DND-41 (cell line): Measurements from ENCODE around the gene WNT10A.

Experiments
- ATAC-seq: fragments of 200-7000 bp; cut with Tn5 transposase; 3 replicates; pipeline ENCODE4 v1.9.1; 2021; ENCODE audit warnings: low read depth; ENCODE audit not compliant: insufficient read depth
- DNase-seq: peaks from one replicate; pipeline ENCODE4 v3.0.0-alpha.2; 2020
- H2AFZ ChIP-seq: 2 replicates; pipeline ENCODE4 v1.6.0; 2012; ENCODE audit warnings: low read depth, low read length
- H3K27ac ChIP-seq: 2 replicates; pipeline ENCODE4 v1.5.1; 2012; ENCODE audit warnings: low read length, inconsistent platforms
- H3K27me3 ChIP-seq: fragments of 200-600 bp; sonication (generic); 2 replicates; pipeline ENCODE4 v1.6.0; 2012; ENCODE audit warnings: low read length, mild to moderate bottlenecking, inconsistent platforms; ENCODE audit not compliant: insufficient read depth, poor library complexity
- H3K36me3 ChIP-seq: 2 replicates; pipeline ENCODE4 v1.5.1; 2012; ENCODE audit warnings: low read length, inconsistent platforms; ENCODE audit not compliant: insufficient read depth
- H3K4me1 ChIP-seq: 2 replicates; pipeline ENCODE4 v1.5.1; 2012; ENCODE audit warnings: mild to moderate bottlenecking, low read length; ENCODE audit not compliant: insufficient read depth
- H3K4me2 ChIP-seq: 2 replicates; pipeline ENCODE4 v1.6.0; 2012; ENCODE audit warnings: mild to moderate bottlenecking, moderate library complexity, low read length, inconsistent platforms; ENCODE audit not compliant: insufficient read depth
- H3K4me3 ChIP-seq, 2 experiments: fragments of 200-600 bp in 1 of 2; shearing (Covaris generic) in 1 of 2; 2 replicates each; pipeline ENCODE4 v1.5.1; 2012 to 2016; ENCODE audit warnings: inconsistent platforms in 2 of 2, low read length in 2 of 2, mild to moderate bottlenecking in 2 of 2, low read depth in 1 of 2, moderate library complexity in 1 of 2
- H3K79me2 ChIP-seq: 2 replicates; pipeline ENCODE4 v1.6.0; 2012; ENCODE audit warnings: low read length, inconsistent platforms; ENCODE audit not compliant: insufficient read depth
- H3K9ac ChIP-seq: 2 replicates; pipeline ENCODE4 v1.6.0; 2012; ENCODE audit warnings: low read depth, mild to moderate bottlenecking, inconsistent platforms, low read length, moderate library complexity
- H3K9me3 ChIP-seq: 2 replicates; pipeline ENCODE4 v1.5.1; 2012; ENCODE audit warnings: low read length, moderate library complexity, mild to moderate bottlenecking, inconsistent platforms; ENCODE audit not compliant: insufficient read depth, severe bottlenecking
- H4K20me1 ChIP-seq: 2 replicates; pipeline ENCODE4 v1.6.0; 2012; ENCODE audit warnings: low read length; ENCODE audit not compliant: insufficient read depth
- CTCF ChIP-seq: IDR thresholded peaks from 2 replicates; pipeline ENCODE4 v1.5.1; 2012; ENCODE audit warnings: borderline replicate concordance, low read length, moderate library complexity, mild to moderate bottlenecking; ENCODE audit not compliant: poor library complexity, severe bottlenecking; ENCODE audit errors: extremely low read depth
- EZH2 ChIP-seq: IDR thresholded peaks from 3 replicates; pipeline ENCODE4 v1.6.1; 2012; ENCODE audit warnings: borderline replicate concordance, low read depth, mild to moderate bottlenecking, moderate library complexity, low read length, inconsistent platforms; ENCODE audit not compliant: severe bottlenecking

The WNT10A gene

GRCh38 chr2:218908721-218909619 lies 28.3 kb downstream of the WNT10A start:
- no peaks in the 10 kb centered on the region for H3K36me3 ChIP-seq
- no peak overlapping the region for H3K27ac ChIP-seq
- no peak for TF ChIP-seq EZH2
- no peak for TF ChIP-seq CTCF
- no peak overlapping the region for H2AFZ ChIP-seq
- H3K9me3 ChIP-seq: no peaks in the 10 kb centered on the region
- H3K4me2 ChIP-seq: no peak overlapping the region
- no peak overlapping the region for H3K4me3 ChIP-seq
- ATAC-seq (0 out of 3 replicates have a peak, but pooled peaks have one; percentile 33), DNase-seq (no peak)
- no peaks in the 10 kb centered on the region for H3K4me1 ChIP-seq
- no peak overlapping the region for H3K9ac ChIP-seq
- H3K79me2 ChIP-seq: no peaks in the 10 kb centered on the region
- H3K27me3 ChIP-seq: peaks cover 17% of the 10 kb centered on the region
- H4K20me1 ChIP-seq: no peaks in the 10 kb centered on the region

- Histone ChIP-seq H3K79me2 (no peaks in the 10 kb centered on the region), H4K20me1 (no peaks in the 10 kb centered on the region), H3K4me3 (no peak overlapping the region), H3K36me3 (no peaks in the 10 kb centered on the region), H3K9me3 (no peaks in the 10 kb centered on the region), H3K9ac (no peak overlapping the region), H3K4me1 (no peaks in the 10 kb centered on the region), H3K27ac (no peak overlapping the region), H2AFZ (no peak overlapping the region), H3K27me3 (peaks cover 13% of the 10 kb centered on the region), H3K4me2 (no peak overlapping the region)
- DNase-seq: no peak
- TF ChIP-seq CTCF: no peak
- no peak for TF ChIP-seq EZH2
- no peak for ATAC-seq
Observed at GRCh38 chr2:218910741-218911140, 30.1 kb downstream of the WNT10A start.

GRCh38 chr2:218920504-218920903 lies 39.9 kb downstream of the WNT10A start:
- no peaks in the 10 kb centered on the region for H4K20me1 ChIP-seq
- peaks cover 7% of the 10 kb centered on the region for H3K9me3 ChIP-seq
- no peak overlapping the region for H2AFZ ChIP-seq
- H3K9ac ChIP-seq: no peak overlapping the region
- H3K79me2 ChIP-seq: no peaks in the 10 kb centered on the region
- ATAC-seq (no peak), DNase-seq (no peak)
- no peak overlapping the region for H3K4me3 ChIP-seq
- peaks cover 3% of the 10 kb centered on the region for H3K27me3 ChIP-seq
- H3K4me1 ChIP-seq: no peaks in the 10 kb centered on the region
- no peaks in the 10 kb centered on the region for H3K36me3 ChIP-seq
- H3K27ac ChIP-seq: no peak overlapping the region
- no peak overlapping the region for H3K4me2 ChIP-seq
- TF ChIP-seq EZH2: no peak
- TF ChIP-seq CTCF: no peak
